ENCODE data around the gene MED13.

DNA sequence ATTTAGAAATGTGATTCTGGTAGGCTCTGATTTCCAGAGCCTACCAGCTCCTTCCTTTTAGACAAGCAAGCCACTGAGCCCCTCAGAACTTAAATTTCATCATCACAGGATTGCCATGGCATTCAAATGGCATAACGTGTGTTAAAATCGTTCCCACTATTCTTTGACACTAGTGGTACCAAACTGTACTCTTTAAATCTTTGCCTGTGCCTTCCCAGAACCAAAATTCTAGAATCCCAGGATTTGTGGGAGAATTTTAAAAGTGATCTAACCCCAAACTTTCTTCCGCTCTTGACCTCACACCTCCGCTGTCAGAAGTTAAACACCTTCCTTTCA is 137.0 kb downstream of the MED13 start:
- no peak for TF ChIP-seq EZH2 (IDR thresholded peaks at IDR 0.05; ENCODE audit: insufficient read depth, poor library complexity, severe bottlenecking)
- no peak for TF ChIP-seq EZH2phosphoT487 (IDR thresholded peaks at IDR 0.05; ENCODE audit: insufficient read depth, low read depth)
